Measurements from ENCODE around the gene PPP1R26. TPM values are rescaled to one million over a fixed set of nuclear protein-coding genes. Genes with fewer than 3 reads are reported as not detected.

The PPP1R26 gene
- total and polyA plus RNA-seq, 9 of the 15 experiments (the other 6 are each of a cell fraction or from before 2014, with no cell fraction given): 0.77 to 26.8 (median 9.3) TPM

GRCh38 chr9:135500525-135501260 is 21.1 kb downstream of the PPP1R26 start, which contains the start of gene MRPS2 (continued):
- TF ChIP-seq CTCF (IDR thresholded peaks at IDR 0.05 in 2 of 3, conservative IDR thresholded peaks at IDR 0.05 in 1 of 3; ENCODE audit: insufficient read depth in 2 of 3, low read depth in 1 of 3, low read length in 3 of 3): peak; percentile 84 to 93 (median 86)
- TF ChIP-seq ARID3A (IDR thresholded peaks at IDR 0.05; ENCODE audit: borderline replicate concordance, low read depth, low read length): no peak
- TF ChIP-seq CBFB (CRISPR knock-in tag; IDR thresholded peaks at IDR 0.05): no peak
- peak; percentile 83 for TF ChIP-seq POLR2B (IDR thresholded peaks at IDR 0.05; ENCODE audit: low read depth, partially characterized antibody)
- no peak for TF ChIP-seq MED1 (CRISPR knock-in tag; IDR thresholded peaks at IDR 0.05; ENCODE audit: borderline replicate concordance)
- TF ChIP-seq ZNF280A (IDR thresholded peaks at IDR 0.05; ENCODE audit: low read depth, partially characterized antibody): no peak
- peak in 1 of 3 experiments; percentile 62; a peak in 1 of 6 replicates for TF ChIP-seq ZBTB11 (CRISPR knock-in tag; IDR thresholded peaks at IDR 0.05)
- no peak for TF ChIP-seq ELF2 (CRISPR knock-in tag; IDR thresholded peaks at IDR 0.05)
- peak; percentile 72; the same call in 1 of the 2 replicates for TF ChIP-seq CBX1 (IDR thresholded peaks at IDR 0.05; ENCODE audit: low read depth)
- no peak for TF ChIP-seq SFPQ (IDR thresholded peaks at IDR 0.05; ENCODE audit: low read depth, low read length)
- no peak for TF ChIP-seq ELF1 (tag; IDR thresholded peaks at IDR 0.05)
- TF ChIP-seq CHD1 (IDR thresholded peaks at IDR 0.05; ENCODE audit: low read length): no peak
- no peak for TF ChIP-seq KAT8 (IDR thresholded peaks at IDR 0.05; ENCODE audit: low read depth)
- no peak for TF ChIP-seq COPS2 (conservative IDR thresholded peaks at IDR 0.05)
- no peak for TF ChIP-seq TAF9B (IDR thresholded peaks at IDR 0.05; ENCODE audit: partially characterized antibody)

Measured in K562 (cell line).